GM12878 (cell line): ENCODE data around the gene LRFN2. TPM values are rescaled to one million over a fixed set of nuclear protein-coding genes. Genes with fewer than 3 reads are reported as not detected.

Source experiments
- ATAC-seq: fragments of 200-7000 bp; cut with Tn5 transposase; 3 replicates; pipeline ENCODE4 v1.9.1; 2020; ENCODE audit warnings: mild to moderate bottlenecking, moderate library complexity
- BruUV-seq: library from RNA; stranded (reverse); fragments of 400-500 nt; replicated peaks from 2 replicates; lab custom pipeline; 2021; lab: Mats Ljungman, UMichigan
- CTCF ChIA-PET: fragments of 300-600 bp; sonication (Branson Sonifier 250); formaldehyde crosslinking; extraction: SDS; loops from one replicate; lab custom pipeline; 2021; ENCODE audit warnings: inconsistent platforms; lab: Yijun Ruan, JAX
- POLR2A ChIA-PET: fragments of 350-600 bp; formaldehyde crosslinking; extraction: SDS; loops from one replicate; lab custom pipeline; 2021; ENCODE audit warnings: inconsistent platforms; lab: Charles Lee
- RAD21 ChIA-PET: fragments of 300-600 bp; sonication (Branson Sonifier 250); formaldehyde crosslinking; loops from one replicate; lab custom pipeline; 2023; ENCODE audit warnings: antibody characterized with exemption; ENCODE audit not compliant: unreplicated experiment; lab: Charles Lee
- SMC1A ChIA-PET: fragments of 300-600 bp; sonication (Branson Sonifier 250); formaldehyde crosslinking; loops from one replicate; lab custom pipeline; 2023; ENCODE audit not compliant: unreplicated experiment, uncharacterized antibody; lab: Charles Lee
- DNase-seq: peaks from one replicate; pipeline ENCODE4 v3.0.0-alpha.2; 2011; ENCODE audit warnings: low read depth, low spot score
- FAIRE-seq: peaks from 3 replicates; lab custom pipeline; 2011; peaks lifted over from hg19 to GRCh38; lab: Jason Lieb, UNC
- H2AFZ ChIP-seq: 2 replicates; pipeline ENCODE4 v1.6.0; 2011; ENCODE audit warnings: low read depth, low read length, control low read depth; ENCODE audit not compliant: control insufficient read depth
- H3K27ac ChIP-seq: 2 replicates; pipeline ENCODE4 v1.5.1; 2011; ENCODE audit warnings: control low read depth; ENCODE audit not compliant: control insufficient read depth, insufficient read depth
- H3K27me3 ChIP-seq, 2 experiments: replicated peaks in 1 of 2; 2 replicates each; pipeline versions ENCODE4 v1.6.0 to v1.6.1; 2011; ENCODE audit warnings: low read length in 1 of 2; ENCODE audit not compliant: control insufficient read depth in 2 of 2, insufficient read depth in 2 of 2
- H3K36me3 ChIP-seq, 2 experiments: 2 replicates each; pipeline ENCODE4 v1.5.1; 2011; ENCODE audit warnings: low read length in 1 of 2; ENCODE audit not compliant: control insufficient read depth in 2 of 2, insufficient read depth in 2 of 2
- H3K4me1 ChIP-seq: 2 replicates; pipeline ENCODE4 v1.6.1; 2011; ENCODE audit warnings: mild to moderate bottlenecking, low read length, moderate library complexity, mixed read lengths; ENCODE audit not compliant: control insufficient read depth, insufficient read depth
- H3K4me2 ChIP-seq: 2 replicates; pipeline ENCODE4 v1.6.0; 2011; ENCODE audit warnings: control low read depth; ENCODE audit not compliant: control insufficient read depth, insufficient read depth
- H3K4me3 ChIP-seq: fragments of 200-600 bp; sonication (generic); 2 replicates; pipeline ENCODE4 v1.5.1; 2016
- H3K79me2 ChIP-seq: 2 replicates; pipeline ENCODE4 v1.6.0; 2011; ENCODE audit warnings: low read length; ENCODE audit not compliant: control insufficient read depth, insufficient read depth
- H3K9ac ChIP-seq: 2 replicates; pipeline ENCODE4 v1.8.0; 2011; ENCODE audit warnings: low read length, control low read depth, mixed read lengths; ENCODE audit not compliant: control insufficient read depth, insufficient read depth
- H3K9me3 ChIP-seq: replicated peaks from 3 replicates; pipeline ENCODE4 v1.5.1; 2011; ENCODE audit warnings: mild to moderate bottlenecking, low read length; ENCODE audit not compliant: control insufficient read depth, insufficient read depth
- H4K20me1 ChIP-seq: 2 replicates; pipeline ENCODE4 v1.6.0; 2011; ENCODE audit not compliant: control insufficient read depth, insufficient read depth
- HDAC2 ChIP-seq: fragments of 200-600 bp; sonication (generic); IDR thresholded peaks from 2 replicates; pipeline ENCODE4 v1.6.1; 2017
- MEF2B ChIP-seq: fragments of 450-650 bp; IDR thresholded peaks from 2 replicates; pipeline ENCODE4 v1.6.1; 2018; ENCODE audit warnings: mild to moderate bottlenecking, moderate library complexity; ENCODE audit not compliant: partially characterized antibody, poor library complexity, severe bottlenecking
- MYC ChIP-seq: IDR thresholded peaks from 2 replicates; pipeline ENCODE4 v1.6.1; 2011; ENCODE audit warnings: mild to moderate bottlenecking, low read length, moderate library complexity, inconsistent platforms; ENCODE audit not compliant: insufficient read depth, insufficient replicate concordance, insufficient read length, severe bottlenecking
- PML ChIP-seq: IDR thresholded peaks from 2 replicates; pipeline ENCODE4 v1.6.1; 2012; ENCODE audit warnings: low read length, inconsistent platforms
- POU2F2 ChIP-seq: IDR thresholded peaks from 3 replicates; pipeline ENCODE4 v1.6.1; 2011; ENCODE audit warnings: low read depth, mild to moderate bottlenecking, low read length, borderline replicate concordance
- REST ChIP-seq: IDR thresholded peaks from 2 replicates; pipeline ENCODE4 v1.6.1; 2012; ENCODE audit warnings: mild to moderate bottlenecking, low read depth, low read length
- RUNX3 ChIP-seq: IDR thresholded peaks from 2 replicates; pipeline ENCODE4 v1.6.1; 2012; ENCODE audit warnings: low read length, inconsistent platforms
- SKIL ChIP-seq: fragments of 450-650 bp; IDR thresholded peaks from 2 replicates; pipeline ENCODE4 v1.6.1; 2017; ENCODE audit warnings: mild to moderate bottlenecking, low read depth, inconsistent platforms; ENCODE audit not compliant: poor library complexity, severe bottlenecking
- ZNF207 ChIP-seq: fragments of 450-650 bp; IDR thresholded peaks from 2 replicates; pipeline ENCODE4 v1.6.1; 2014; ENCODE audit warnings: antibody characterized with exemption, mild to moderate bottlenecking, borderline replicate concordance
- ZNF24 ChIP-seq: fragments of 450-650 bp; IDR thresholded peaks from 2 replicates; pipeline ENCODE4 v1.6.1; 2017; ENCODE audit warnings: antibody characterized with exemption, mild to moderate bottlenecking
- ZSCAN29 ChIP-seq: fragments of 450-650 bp; IDR thresholded peaks from 2 replicates; pipeline ENCODE4 v1.6.1; 2017; ENCODE audit warnings: mild to moderate bottlenecking, moderate library complexity
- WGBS: methylation state at CpG from one replicate; pipeline ENCODE4 v1.1.6; 2016; ENCODE audit warnings: low lambda C conversion rate; ENCODE audit not compliant: insufficient replicate concordance, insufficient coverage; ENCODE audit errors: missing lambda C conversion rate; 5-methylcytosine and 5-hydroxymethylcytosine counted together
- in situ Hi-C: fragments of 300-500 bp; cut with MboI; formaldehyde crosslinking; loops from 9 replicates; pipeline ENCODE4 v1.14.3; 2018; ENCODE audit warnings: mixed read lengths
- intact Hi-C: fragments of 100-400 bp; cut with micrococcal nuclease; formaldehyde crosslinking; loops from one replicate; pipeline ENCODE4 v1.14.2; 2022; ENCODE audit not compliant: unreplicated experiment
- polyA plus RNA-seq, 11 experiments: library from polyadenylated mRNA; depleted of rRNA in 4 of 11; unstranded in 6 of 11; stranded (reverse) in 5 of 11; fragments of >200 nt; fragmentation: Nextera tagmentation in 4 of 11; fragmentation: Illumina TruSeq in 1 of 11; extraction: Ambion mirVana in 4 of 11; extraction: Trizol in 1 of 11; gene quantifications; 1 replicate in 1 of 11; 2 replicates in 10 of 11; pipeline versions ENCODE4 v1.2.1 to v1.2.3, GENCODE V29; 2011 to 2016; ENCODE audit warnings: inconsistent platforms in 2 of 11, missing spikeins in 2 of 11, low read depth in 1 of 11
- total RNA-seq, 4 experiments: library from RNA; depleted of rRNA in 3 of 4; stranded (reverse); fragments of >200 nt in 3 of 4; fragmentation: Illumina TruSeq in 1 of 4; extraction: Trizol in 1 of 4; gene quantifications; 2 replicates each; pipeline versions ENCODE4 v1.2.1 to v1.2.3, GENCODE V29; 2013 to 2021
- TF ChIP-seq, protein P1 (sequence below), 3 experiments: IDR thresholded peaks in 2 of 3; conservative IDR thresholded peaks in 1 of 3; 2 replicates each; pipeline ENCODE4 v1.5.1; 2011; ENCODE audit warnings: low read depth in 3 of 3, low read length in 3 of 3, mild to moderate bottlenecking in 3 of 3, control low read depth in 2 of 3, moderate library complexity in 2 of 3, inconsistent platforms in 1 of 3, mixed read lengths in 1 of 3; ENCODE audit not compliant: control insufficient read depth in 2 of 3, insufficient read depth in 1 of 3; ENCODE audit errors: extremely low read depth in 1 of 3

LRFN2 gene
- total and polyA plus RNA-seq, 10 of the 15 experiments (the other 5 are each of a cell fraction or from before 2014, with no cell fraction given) = not detected

GRCh38 chr6:40358473-40359460 lies 228.4 kb downstream of the LRFN2 start:
- Histone ChIP-seq H3K36me3 (no peaks in the 10 kb centered on the region), H3K4me3 (no peak overlapping the region), H4K20me1 (no peaks in the 10 kb centered on the region), H3K9ac (no peak overlapping the region), H3K79me2 (no peaks in the 10 kb centered on the region), H3K27ac (no peak overlapping the region), H3K9me3 (no peaks in the 10 kb centered on the region), H2AFZ (no peak overlapping the region), H3K27me3 (no peaks in the 10 kb centered on the region; a peak in 2 of 4 replicates), H3K4me1 (no peaks in the 10 kb centered on the region), H3K4me2 (no peak overlapping the region)
- DNase-seq = no peak
- ChIA-PET RAD21 (no interaction called here), SMC1A (no interaction called here), CTCF (no interaction called here), POLR2A (no interaction called here)
- no TSS peak for BruUV-seq
- WGBS = 20% methylated on average over 6 of the region's 6 CpGs
- no peak for FAIRE-seq
- in situ Hi-C loops = no loop called here
- ATAC-seq = no peak
- intact Hi-C loops = no loop called here
- TF ChIP-seq, protein P1, sequence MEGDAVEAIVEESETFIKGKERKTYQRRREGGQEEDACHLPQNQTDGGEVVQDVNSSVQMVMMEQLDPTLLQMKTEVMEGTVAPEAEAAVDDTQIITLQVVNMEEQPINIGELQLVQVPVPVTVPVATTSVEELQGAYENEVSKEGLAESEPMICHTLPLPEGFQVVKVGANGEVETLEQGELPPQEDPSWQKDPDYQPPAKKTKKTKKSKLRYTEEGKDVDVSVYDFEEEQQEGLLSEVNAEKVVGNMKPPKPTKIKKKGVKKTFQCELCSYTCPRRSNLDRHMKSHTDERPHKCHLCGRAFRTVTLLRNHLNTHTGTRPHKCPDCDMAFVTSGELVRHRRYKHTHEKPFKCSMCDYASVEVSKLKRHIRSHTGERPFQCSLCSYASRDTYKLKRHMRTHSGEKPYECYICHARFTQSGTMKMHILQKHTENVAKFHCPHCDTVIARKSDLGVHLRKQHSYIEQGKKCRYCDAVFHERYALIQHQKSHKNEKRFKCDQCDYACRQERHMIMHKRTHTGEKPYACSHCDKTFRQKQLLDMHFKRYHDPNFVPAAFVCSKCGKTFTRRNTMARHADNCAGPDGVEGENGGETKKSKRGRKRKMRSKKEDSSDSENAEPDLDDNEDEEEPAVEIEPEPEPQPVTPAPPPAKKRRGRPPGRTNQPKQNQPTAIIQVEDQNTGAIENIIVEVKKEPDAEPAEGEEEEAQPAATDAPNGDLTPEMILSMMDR (IDR thresholded peaks at IDR 0.05 in 2 of 3, conservative IDR thresholded peaks at IDR 0.05 in 1 of 3; ENCODE audit: control insufficient read depth in 2 of 3, extremely low read depth in 1 of 3, insufficient read depth in 1 of 3, low read depth in 3 of 3, low read length in 3 of 3) = no peak
- TF ChIP-seq REST (no peak), ZNF24 (no peak), MEF2B (no peak), PML (no peak), HDAC2 (no peak), RUNX3 (no peak), POU2F2 (no peak), MYC (no peak), ZNF207 (no peak), SKIL (no peak), ZSCAN29 (no peak)
